ENCODE measurements around the gene FUS.
"Not testable (repeated sequence)": the region's sequence is repeated elsewhere in the genome, so short reads cannot be mapped to it uniquely, and the experiment has no call there.

FUS gene

GRCh38 chr16:31145398-31145990 is 34.4 kb upstream of the FUS start:
- no peak for TF ChIP-seq CTCF (IDR thresholded peaks at IDR 0.05; ENCODE audit: insufficient read depth, low read depth, low read length, missing control alignments)
- no peak for DNase-seq (ENCODE audit: low read depth)
- no peak overlapping the region for H3K4me3 ChIP-seq (ENCODE audit: low read depth, low read length)

GRCh38 chr16:31147574-31147973 is 32.4 kb upstream of the FUS start:
- no peak for DNase-seq (ENCODE audit: low read depth)
- no peak for TF ChIP-seq CTCF (IDR thresholded peaks at IDR 0.05; ENCODE audit: insufficient read depth, low read depth, low read length, missing control alignments)
- H3K4me3 ChIP-seq (ENCODE audit: low read depth, low read length), result no peak overlapping the region

GRCh38 chr16:31148281-31148728 is 31.6 kb upstream of the FUS start:
- TF ChIP-seq CTCF (IDR thresholded peaks at IDR 0.05; ENCODE audit: insufficient read depth, low read depth, low read length, missing control alignments), result no peak
- DNase-seq (ENCODE audit: low read depth), result no peak
- H3K4me3 ChIP-seq (ENCODE audit: low read depth, low read length), result no peak overlapping the region

- no peak for TF ChIP-seq CTCF (IDR thresholded peaks at IDR 0.05; ENCODE audit: insufficient read depth, low read depth, low read length, missing control alignments)
- H3K4me3 ChIP-seq (ENCODE audit: low read depth, low read length), result no peak overlapping the region
- no peak for DNase-seq (ENCODE audit: low read depth)
Measured at GRCh38 chr16:31148896-31149295, 31.0 kb upstream of the FUS start.

GRCh38 chr16:31149332-31149731 is 30.6 kb upstream of the FUS start:
- no peak overlapping the region for H3K4me3 ChIP-seq (ENCODE audit: low read depth, low read length)
- no peak for DNase-seq (ENCODE audit: low read depth)
- no peak for TF ChIP-seq CTCF (IDR thresholded peaks at IDR 0.05; ENCODE audit: insufficient read depth, low read depth, low read length, missing control alignments)

GRCh38 chr16:31149894-31150890 is 29.7 kb upstream of the FUS start, which contains the start of gene PRSS36:
Gene PRSS36 (minus strand): TSS chr16:31150066. CDS start chr16:31150035, 31 bp downstream.
- TF ChIP-seq CTCF (IDR thresholded peaks at IDR 0.05; ENCODE audit: insufficient read depth, low read depth, low read length, missing control alignments), result no peak
- no peak for DNase-seq (ENCODE audit: low read depth)
- no peak within 1 kb of the TSS for H3K4me3 ChIP-seq (ENCODE audit: low read depth, low read length)

GRCh38 chr16:31150976-31151375 is 29.0 kb upstream of the FUS start:
- not testable (repeated sequence) for DNase-seq (ENCODE audit: low read depth); H3K4me3 ChIP-seq (ENCODE audit: low read depth, low read length)
